BJ (cell line): ENCODE results near the gene C6orf52. TPM values are rescaled to one million over a fixed set of nuclear protein-coding genes. Genes with fewer than 3 reads are reported as not detected.

Experiments
- CTCF ChIA-PET: fragments of 350-600 bp; formaldehyde crosslinking; extraction: SDS; loops from one replicate; lab custom pipeline; 2021; ENCODE audit warnings: antibody characterized with exemption, inconsistent platforms; lab: Yijun Ruan, JAX
- POLR2A ChIA-PET: fragments of 300-600 bp; sonication (Branson Sonifier 250); formaldehyde crosslinking; extraction: SDS; loops from one replicate; lab custom pipeline; 2021; ENCODE audit warnings: antibody characterized with exemption; lab: Charles Lee
- DNase-seq: peaks from one replicate; pipeline ENCODE4 v3.0.0-alpha.2; 2011; ENCODE audit warnings: low read depth
- H3K27me3 ChIP-seq: 2 replicates; pipeline ENCODE4 v1.6.0; 2011; ENCODE audit warnings: low read length; ENCODE audit not compliant: control insufficient read depth, insufficient read depth
- H3K36me3 ChIP-seq: 2 replicates; pipeline ENCODE4 v1.5.1; 2011; ENCODE audit warnings: low read length; ENCODE audit not compliant: control insufficient read depth, insufficient read depth
- H3K4me3 ChIP-seq: 2 replicates; pipeline ENCODE4 v1.5.1; 2011; ENCODE audit warnings: low read depth, mild to moderate bottlenecking, control low read depth, low read length
- polyA plus RNA-seq: library from polyadenylated mRNA; depleted of rRNA; stranded (reverse); fragments of >200 nt; gene quantifications from 2 replicates; pipeline ENCODE4 v1.2.3, GENCODE V29; 2011; rRNA removed
- small RNA-seq: library from RNA; depleted of rRNA; stranded (forward); fragments of <200 nt; gene quantifications from one replicate; pipeline ENCODE3, GENCODE V24; 2012; ENCODE audit warnings: low replicate concordance, low read depth; ENCODE audit not compliant: insufficient read length
- TF ChIP-seq, protein P1 (sequence below): IDR thresholded peaks from 2 replicates; pipeline ENCODE4 v1.5.1; 2011; ENCODE audit warnings: low read depth, mild to moderate bottlenecking, control low read depth, inconsistent platforms, low read length, moderate library complexity; ENCODE audit not compliant: insufficient read depth

Gene C6orf52
- polyA plus RNA-seq, 1 experiment = 0.28 TPM

DNA sequence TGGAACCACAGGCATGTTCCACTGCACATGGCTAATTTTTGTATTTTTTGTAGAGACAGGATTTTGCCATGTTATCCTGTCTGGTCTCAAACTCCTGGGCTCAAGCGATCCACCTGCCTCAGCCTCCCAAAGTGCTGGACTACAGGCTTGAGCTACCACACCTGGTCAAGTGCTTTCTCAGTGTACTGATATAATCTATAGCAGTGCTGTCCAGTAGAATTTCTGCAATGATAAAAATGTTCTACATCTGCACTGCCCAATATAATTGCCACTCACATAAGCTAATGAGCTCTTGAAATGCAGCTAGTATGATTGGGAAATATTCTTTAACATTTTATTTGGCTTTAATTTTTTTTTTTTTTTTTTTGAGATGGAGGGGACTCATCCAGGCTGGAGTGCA is 64.2 kb downstream of the C6orf52 start:
- ChIA-PET CTCF (no interaction called here), POLR2A (no interaction called here)
- Histone ChIP-seq H3K4me3 (no peak overlapping the region), H3K36me3 (no peaks in the 10 kb centered on the region), H3K27me3 (no peaks in the 10 kb centered on the region)
- TF ChIP-seq, protein P1, sequence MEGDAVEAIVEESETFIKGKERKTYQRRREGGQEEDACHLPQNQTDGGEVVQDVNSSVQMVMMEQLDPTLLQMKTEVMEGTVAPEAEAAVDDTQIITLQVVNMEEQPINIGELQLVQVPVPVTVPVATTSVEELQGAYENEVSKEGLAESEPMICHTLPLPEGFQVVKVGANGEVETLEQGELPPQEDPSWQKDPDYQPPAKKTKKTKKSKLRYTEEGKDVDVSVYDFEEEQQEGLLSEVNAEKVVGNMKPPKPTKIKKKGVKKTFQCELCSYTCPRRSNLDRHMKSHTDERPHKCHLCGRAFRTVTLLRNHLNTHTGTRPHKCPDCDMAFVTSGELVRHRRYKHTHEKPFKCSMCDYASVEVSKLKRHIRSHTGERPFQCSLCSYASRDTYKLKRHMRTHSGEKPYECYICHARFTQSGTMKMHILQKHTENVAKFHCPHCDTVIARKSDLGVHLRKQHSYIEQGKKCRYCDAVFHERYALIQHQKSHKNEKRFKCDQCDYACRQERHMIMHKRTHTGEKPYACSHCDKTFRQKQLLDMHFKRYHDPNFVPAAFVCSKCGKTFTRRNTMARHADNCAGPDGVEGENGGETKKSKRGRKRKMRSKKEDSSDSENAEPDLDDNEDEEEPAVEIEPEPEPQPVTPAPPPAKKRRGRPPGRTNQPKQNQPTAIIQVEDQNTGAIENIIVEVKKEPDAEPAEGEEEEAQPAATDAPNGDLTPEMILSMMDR = no peak
- DNase-seq = no peak

DNA sequence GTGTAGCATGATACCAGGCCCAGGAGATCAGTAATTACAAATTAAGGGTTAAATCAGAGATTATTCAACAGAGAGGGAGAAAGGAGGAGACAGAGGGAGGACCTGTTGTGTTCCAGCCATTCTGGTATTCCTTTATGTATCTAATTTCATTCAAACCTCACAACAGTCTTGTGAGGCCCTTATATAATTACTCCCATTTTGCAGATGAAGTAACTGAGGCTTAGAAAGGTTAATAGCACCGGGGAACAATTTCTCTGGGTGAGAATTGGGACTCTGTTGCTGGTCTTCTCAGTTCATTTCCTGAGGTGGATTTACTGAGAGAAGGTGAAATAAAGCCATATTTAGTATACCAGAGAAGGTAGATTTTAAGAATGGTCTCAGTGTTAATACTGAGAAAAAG is 66.6 kb downstream of the C6orf52 start:
- DNase-seq = no peak
- TF ChIP-seq, protein P1 = no peak
- Histone ChIP-seq H3K36me3 (no peaks in the 10 kb centered on the region), H3K4me3 (no peak overlapping the region), H3K27me3 (no peaks in the 10 kb centered on the region)
- ChIA-PET POLR2A (no interaction called here), CTCF (no interaction called here)

- ChIA-PET CTCF (no interaction called here), POLR2A (no interaction called here)
- Histone ChIP-seq H3K4me3 (no peak overlapping the region), H3K36me3 (no peaks in the 10 kb centered on the region), H3K27me3 (no peaks in the 10 kb centered on the region)
- TF ChIP-seq, protein P1 = no peak
- DNase-seq = no peak
Measured at GRCh38 chr6:10626154-10626741, 68.2 kb downstream of the C6orf52 start.

DNA sequence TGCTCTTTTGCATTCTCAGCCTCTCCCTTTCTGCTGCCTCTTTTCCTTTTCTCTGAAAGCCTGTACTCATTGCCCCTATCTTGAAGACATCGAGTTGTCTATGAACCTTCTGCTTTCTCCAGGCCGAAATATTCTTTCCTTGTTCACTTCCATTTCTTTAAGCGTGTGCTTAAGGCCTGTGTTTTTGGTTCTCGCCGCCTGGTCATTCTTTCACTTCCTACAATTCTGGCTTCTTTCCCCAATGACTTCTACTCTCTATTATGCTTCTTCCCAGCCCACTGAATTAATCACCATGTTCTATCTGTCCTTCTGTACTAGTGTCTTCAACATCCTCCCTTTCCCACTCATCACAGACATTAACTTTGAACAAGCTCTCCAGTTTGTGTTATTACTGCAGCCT is 69.6 kb downstream of the C6orf52 start:
- Histone ChIP-seq H3K36me3 (no peaks in the 10 kb centered on the region), H3K4me3 (no peak overlapping the region), H3K27me3 (no peaks in the 10 kb centered on the region)
- POLR2A ChIA-PET = no interaction called here
- DNase-seq = no peak
- CTCF ChIA-PET = no interaction called here
- TF ChIP-seq, protein P1 = no peak

DNA sequence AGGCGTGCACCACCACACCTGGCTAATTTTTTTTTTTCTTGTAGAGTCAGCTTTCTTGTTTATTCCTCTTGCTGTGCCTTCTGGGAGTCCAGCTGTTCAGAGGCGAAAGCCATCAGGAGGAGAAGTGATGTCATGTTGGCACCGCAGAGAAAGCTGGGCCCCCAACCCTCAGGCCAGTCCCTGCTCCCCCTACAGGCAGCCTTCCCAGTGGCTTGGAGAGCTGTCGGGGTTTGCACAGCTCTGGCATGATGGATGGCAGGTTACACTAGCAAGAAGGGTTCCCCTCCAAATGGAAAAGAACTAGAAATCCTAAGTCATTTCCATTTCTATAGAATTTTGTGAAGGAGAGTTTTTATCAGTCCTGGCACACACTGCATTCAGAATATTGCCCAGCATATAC is 72.6 kb downstream of the C6orf52 start:
- TF ChIP-seq, protein P1 = no peak
- Histone ChIP-seq H3K27me3 (no peaks in the 10 kb centered on the region), H3K4me3 (no peak overlapping the region), H3K36me3 (no peaks in the 10 kb centered on the region)
- DNase-seq = no peak
- ChIA-PET CTCF (no interaction called here), POLR2A (no interaction called here)

Small RNAs within 50 kb of the gene (small RNA-seq; reads per million reads assigned to genes)
- gene RF00019 = not detected

Other genes with a start within 250 kb of the C6orf52 start
- 0.04 and 0.11 TPM in 2 replicates for gene GCNT2, start 173.3 kb downstream of the C6orf52 start, polyA plus RNA-seq
- 10.8 and 15.3 TPM in 2 replicates for gene PAK1IP1, start 356 bp upstream of the C6orf52 start, polyA plus RNA-seq
- 210 and 226 TPM in 2 replicates for gene TMEM14C, start 28.5 kb upstream of the C6orf52 start, polyA plus RNA-seq
- 52.4 and 89.4 TPM in 2 replicates for gene TMEM14B, start 53.2 kb upstream of the C6orf52 start, polyA plus RNA-seq
- not detected in 2 replicates for gene MAK, start 143.9 kb upstream of the C6orf52 start, polyA plus RNA-seq
- gene GCM2, start 187.4 kb upstream of the C6orf52 start, polyA plus RNA-seq = not detected in 2 replicates
- 0.04 TPM in 1 of 2 replicates, not detected in the other for gene SYCP2L, start 192.4 kb upstream of the C6orf52 start, polyA plus RNA-seq